Measurements from ENCODE around the gene MGP. TPM values are rescaled to one million over a fixed set of nuclear protein-coding genes. Genes with fewer than 3 reads are reported as not detected.

The MGP gene
- total RNA-seq, 4 donors from 2014 or later: 604 to 929 (median 711) TPM

DNA sequence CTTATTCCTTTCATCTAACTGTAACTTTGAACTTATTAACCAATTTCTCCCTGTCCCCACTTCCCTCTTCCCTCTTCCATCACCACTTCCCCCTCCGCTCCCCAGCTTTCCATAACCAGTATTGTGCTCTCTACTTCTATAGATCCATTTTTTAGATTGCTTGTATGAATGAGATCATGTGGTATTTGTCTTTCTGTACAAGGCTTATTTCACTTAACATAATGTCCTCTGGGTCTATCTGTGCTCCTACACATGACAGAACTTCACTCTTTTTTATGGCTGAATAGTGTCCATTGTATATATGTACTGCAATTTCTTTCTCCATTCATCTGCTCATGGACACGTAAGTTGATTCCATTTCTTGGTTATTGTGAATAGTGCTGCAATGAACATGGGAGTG, 38.3 kb upstream of the MGP start:
- Histone ChIP-seq H3K4me3 (no peak overlapping the region), H3K4me1 (peaks cover 3 to 14% (median 7%) of the 10 kb centered on the region in 4 donors), H3K36me3 (no peaks in the 10 kb centered on the region), H3K9me3 (no peaks in the 10 kb centered on the region), H3K27me3 (no peaks in the 10 kb centered on the region), H3K27ac (replicated peaks in 1 of 4) (no peak overlapping the region)
- TF ChIP-seq, protein P1, sequence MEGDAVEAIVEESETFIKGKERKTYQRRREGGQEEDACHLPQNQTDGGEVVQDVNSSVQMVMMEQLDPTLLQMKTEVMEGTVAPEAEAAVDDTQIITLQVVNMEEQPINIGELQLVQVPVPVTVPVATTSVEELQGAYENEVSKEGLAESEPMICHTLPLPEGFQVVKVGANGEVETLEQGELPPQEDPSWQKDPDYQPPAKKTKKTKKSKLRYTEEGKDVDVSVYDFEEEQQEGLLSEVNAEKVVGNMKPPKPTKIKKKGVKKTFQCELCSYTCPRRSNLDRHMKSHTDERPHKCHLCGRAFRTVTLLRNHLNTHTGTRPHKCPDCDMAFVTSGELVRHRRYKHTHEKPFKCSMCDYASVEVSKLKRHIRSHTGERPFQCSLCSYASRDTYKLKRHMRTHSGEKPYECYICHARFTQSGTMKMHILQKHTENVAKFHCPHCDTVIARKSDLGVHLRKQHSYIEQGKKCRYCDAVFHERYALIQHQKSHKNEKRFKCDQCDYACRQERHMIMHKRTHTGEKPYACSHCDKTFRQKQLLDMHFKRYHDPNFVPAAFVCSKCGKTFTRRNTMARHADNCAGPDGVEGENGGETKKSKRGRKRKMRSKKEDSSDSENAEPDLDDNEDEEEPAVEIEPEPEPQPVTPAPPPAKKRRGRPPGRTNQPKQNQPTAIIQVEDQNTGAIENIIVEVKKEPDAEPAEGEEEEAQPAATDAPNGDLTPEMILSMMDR (IDR thresholded peaks at IDR 0.05): no peak
- TF ChIP-seq POLR2A (IDR thresholded peaks at IDR 0.05; ENCODE audit: low read depth) (no peak), POLR2AphosphoS5 (IDR thresholded peaks at IDR 0.05) (no peak), EP300 (IDR thresholded peaks at IDR 0.05) (no peak)
- 90% methylated on average over 2 of the region's 2 CpGs for WGBS
- DNase-seq (ENCODE audit: extremely low spot score): no peak
- intact Hi-C loops (cut with DNase I): no loop called here

DNA sequence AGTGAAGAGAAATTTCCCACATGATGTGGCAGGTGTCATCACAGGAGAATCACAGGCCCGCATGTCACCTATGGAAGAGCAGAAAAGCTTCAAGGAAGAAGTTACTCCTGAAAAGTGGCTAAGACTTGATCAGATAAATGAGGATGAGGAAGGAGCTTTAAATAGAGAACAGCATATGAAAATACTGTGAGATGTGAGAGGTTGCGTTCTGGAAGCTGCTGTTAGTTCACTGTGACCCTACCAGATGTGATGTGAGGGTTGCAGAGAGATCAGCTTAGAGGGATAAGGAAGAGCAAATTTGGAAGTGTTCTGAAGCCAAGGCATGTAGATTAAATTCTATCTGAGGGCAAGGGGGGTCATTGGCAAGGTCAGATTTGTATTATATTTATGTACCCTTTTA, 35.6 kb upstream of the MGP start:
- Histone ChIP-seq H3K36me3 (no peaks in the 10 kb centered on the region), H3K27me3 (no peaks in the 10 kb centered on the region), H3K4me1 (no peaks in the 10 kb centered on the region), H3K4me3 (no peak overlapping the region), H3K27ac (replicated peaks in 1 of 4) (no peak overlapping the region), H3K9me3 (no peaks in the 10 kb centered on the region)
- WGBS: 92% methylated on average over 2 of the region's 2 CpGs
- TF ChIP-seq POLR2A (IDR thresholded peaks at IDR 0.05; ENCODE audit: low read depth) (no peak), POLR2AphosphoS5 (IDR thresholded peaks at IDR 0.05) (no peak), EP300 (IDR thresholded peaks at IDR 0.05) (no peak)
- TF ChIP-seq, protein P1 (IDR thresholded peaks at IDR 0.05): no peak
- intact Hi-C loops (cut with DNase I): no loop called here
- DNase-seq (ENCODE audit: extremely low spot score): no peak

DNA sequence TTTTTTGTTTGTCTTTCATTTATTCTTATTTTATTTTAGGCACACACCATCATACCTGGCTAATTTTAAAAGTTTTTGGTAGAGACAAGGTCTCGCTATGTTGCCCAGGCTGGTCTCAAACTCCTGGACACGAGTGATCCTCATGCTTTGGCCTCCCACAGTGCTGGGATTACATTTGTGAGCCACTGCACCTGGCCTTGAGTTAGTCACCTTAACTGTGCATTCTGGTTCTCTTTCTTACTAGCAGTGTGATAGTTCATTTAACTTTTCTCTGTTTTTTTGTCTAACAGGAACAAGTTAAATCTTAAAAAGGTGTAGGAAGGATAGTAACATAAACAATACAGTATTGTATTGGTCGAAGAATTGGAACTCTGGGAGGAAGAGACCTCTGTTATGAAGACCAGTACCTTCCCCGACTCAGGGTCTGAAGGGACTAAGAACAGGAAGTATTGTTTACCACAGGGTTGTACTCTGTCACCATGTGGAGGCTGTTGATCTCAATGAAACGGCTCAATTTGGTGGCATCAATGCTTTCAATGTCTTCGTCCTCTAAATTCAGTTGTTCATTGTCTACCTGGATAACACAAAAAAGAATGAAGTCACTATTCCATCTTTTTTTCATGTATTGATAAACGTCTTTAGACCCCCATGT, 34.9 kb upstream of the MGP start:
- TF ChIP-seq EP300 (IDR thresholded peaks at IDR 0.05) (no peak), POLR2A (IDR thresholded peaks at IDR 0.05; ENCODE audit: low read depth) (no peak)
- TF ChIP-seq, protein P1 (IDR thresholded peaks at IDR 0.05): no peak
- 74% methylated on average over 7 of the region's 7 CpGs for WGBS
- intact Hi-C loops (cut with DNase I): no loop called here
- Histone ChIP-seq H3K4me1 (no peaks in the 10 kb centered on the region), H3K27me3 (no peaks in the 10 kb centered on the region), H3K9me3 (no peaks in the 10 kb centered on the region), H3K27ac (replicated peaks in 1 of 4) (no peak overlapping the region), H3K4me3 (no peak overlapping the region), H3K36me3 (no peaks in the 10 kb centered on the region)
- no peak for DNase-seq (ENCODE audit: extremely low spot score)

DNA sequence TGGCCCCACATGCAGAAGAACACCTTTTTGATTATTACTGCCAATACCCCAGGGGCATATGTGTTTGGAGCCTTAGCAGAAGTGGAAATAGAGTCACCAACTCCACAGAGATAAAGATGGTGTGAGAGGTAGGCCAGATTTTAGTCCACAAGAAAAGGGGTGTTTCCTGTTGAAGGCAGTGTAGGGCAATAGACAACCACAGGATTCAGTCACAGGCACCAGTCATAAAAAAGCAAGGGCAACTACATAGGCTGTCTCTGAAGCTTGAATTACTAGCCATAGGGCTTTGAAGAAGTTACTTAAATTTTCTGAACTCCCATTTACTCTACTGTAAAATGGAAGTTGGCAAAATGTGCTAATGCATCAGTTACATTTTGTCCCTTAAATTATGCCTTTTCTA, 33.8 kb upstream of the MGP start:
- H3K36me3 ChIP-seq: no peaks in the 10 kb centered on the region
- no peaks in the 10 kb centered on the region for H3K9me3 ChIP-seq
- H3K4me3 ChIP-seq: no peak overlapping the region
- H3K4me1 ChIP-seq: no peaks in the 10 kb centered on the region
- H3K27me3 ChIP-seq: no peaks in the 10 kb centered on the region
- TF ChIP-seq, protein P1 (IDR thresholded peaks at IDR 0.05): no peak
- TF ChIP-seq POLR2A (IDR thresholded peaks at IDR 0.05; ENCODE audit: low read depth): no peak
- no peak for TF ChIP-seq POLR2AphosphoS5 (IDR thresholded peaks at IDR 0.05)
- no peak for TF ChIP-seq EP300 (IDR thresholded peaks at IDR 0.05)
- no peak overlapping the region for H3K27ac ChIP-seq (replicated peaks in 1 of 4)
- no peak for DNase-seq (ENCODE audit: extremely low spot score)
- intact Hi-C loops (cut with DNase I): no loop called here

DNA sequence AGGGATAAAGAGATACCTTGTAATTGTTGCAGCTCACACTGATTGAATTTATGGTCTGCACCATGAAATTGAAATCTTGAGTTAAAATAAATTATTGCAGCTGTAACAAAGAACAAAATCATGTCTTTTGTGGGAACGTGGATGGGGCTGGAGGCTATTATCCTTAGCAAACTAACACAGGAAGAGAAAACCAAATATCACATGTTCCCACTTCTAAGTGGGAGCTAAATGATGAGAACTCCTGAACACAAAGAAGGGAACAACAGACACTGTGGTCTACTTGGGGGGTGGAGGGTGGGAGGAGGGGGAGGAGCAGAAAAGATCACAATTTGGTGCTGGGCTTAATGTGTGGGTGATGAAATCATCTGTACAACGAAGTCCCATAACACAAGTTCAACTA, 30.1 kb upstream of the MGP start:
- H3K36me3 ChIP-seq: no peaks in the 10 kb centered on the region
- H3K4me1 ChIP-seq: peaks cover 3 to 16% (median 5%) of the 10 kb centered on the region in 4 donors
- no peak overlapping the region for H3K4me3 ChIP-seq
- no peak for DNase-seq (ENCODE audit: extremely low spot score)
- no peaks in the 10 kb centered on the region for H3K9me3 ChIP-seq
- no peak overlapping the region for H3K27ac ChIP-seq (replicated peaks in 1 of 4)
- TF ChIP-seq POLR2A (IDR thresholded peaks at IDR 0.05; ENCODE audit: low read depth) (no peak), POLR2AphosphoS5 (IDR thresholded peaks at IDR 0.05) (no peak), EP300 (IDR thresholded peaks at IDR 0.05) (no peak)
- TF ChIP-seq, protein P1 (IDR thresholded peaks at IDR 0.05): no peak
- intact Hi-C loops (cut with DNase I): no loop called here
- H3K27me3 ChIP-seq: no peaks in the 10 kb centered on the region
- 63% methylated on average over 2 of the region's 2 CpGs for WGBS

Measured in esophagus muscularis mucosa (tissue), 4 donors.